ENCODE data around the gene DNAAF3. TPM values are rescaled to one million over a fixed set of nuclear protein-coding genes. Genes with fewer than 3 reads are reported as not detected.
"Not testable (repeated sequence)": the region's sequence is repeated elsewhere in the genome, so short reads cannot be mapped to it uniquely, and the experiment has no call there.

Gene DNAAF3
- total RNA-seq, 1 donor from 2014 or later = 1.5 TPM

- intact Hi-C loops (cut with DNase I) = no loop called here
Observed at GRCh38 chr19:55175117-55175867, 8.9 kb upstream of the DNAAF3 start.

GRCh38 chr19:55174425-55175116, 8.2 kb upstream of the DNAAF3 start:
- H3K4me3 ChIP-seq = no peak overlapping the region
- intact Hi-C loops (cut with DNase I) = no loop called here
- no peak for ATAC-seq
- H3K9me3 ChIP-seq = no peaks in the 10 kb centered on the region
- peaks cover 6% of the 10 kb centered on the region for H3K4me1 ChIP-seq
- H3K27ac ChIP-seq = no peak overlapping the region
- peaks cover 95% of the 10 kb centered on the region for H3K27me3 ChIP-seq
- TF ChIP-seq CTCF (IDR thresholded peaks at IDR 0.05) = no peak
- H3K36me3 ChIP-seq = no peaks in the 10 kb centered on the region
- no peak for DNase-seq

More at GRCh38 chr19:55175117-55175867, 8.9 kb upstream of the DNAAF3 start:
- Histone ChIP-seq H3K9me3 (no peaks in the 10 kb centered on the region), H3K27ac (no peak overlapping the region), H3K4me1 (peaks cover 7% of the 10 kb centered on the region), H3K27me3 (peaks cover 95% of the 10 kb centered on the region), H3K4me3 (no peak overlapping the region), H3K36me3 (no peaks in the 10 kb centered on the region)
- ATAC-seq (no peak), DNase-seq (no peak)
- no peak for TF ChIP-seq CTCF (IDR thresholded peaks at IDR 0.05)

GRCh38 chr19:55173714-55174409, 7.4 kb upstream of the DNAAF3 start:
- Histone ChIP-seq H3K27ac (no peak overlapping the region), H3K4me3 (peak overlapping the region; percentile 37), H3K4me1 (no peaks in the 10 kb centered on the region), H3K9me3 (no peaks in the 10 kb centered on the region), H3K27me3 (peaks cover 95% of the 10 kb centered on the region), H3K36me3 (no peaks in the 10 kb centered on the region)
- DNase-seq (peak; percentile 74), ATAC-seq (peak; percentile 74)
- intact Hi-C loops (cut with DNase I) = no loop called here
- TF ChIP-seq CTCF (IDR thresholded peaks at IDR 0.05) = no peak

GRCh38 chr19:55173186-55173713, 6.8 kb upstream of the DNAAF3 start:
- Histone ChIP-seq H3K4me3 (peak overlapping the region; percentile 37), H3K9me3 (no peaks in the 10 kb centered on the region), H3K36me3 (no peaks in the 10 kb centered on the region), H3K27ac (no peak overlapping the region), H3K27me3 (peaks cover 95% of the 10 kb centered on the region), H3K4me1 (no peaks in the 10 kb centered on the region)
- ATAC-seq = no peak
- no peak for DNase-seq
- TF ChIP-seq CTCF (IDR thresholded peaks at IDR 0.05) = no peak
- intact Hi-C loops (cut with DNase I) = no loop called here

- no peak overlapping the region for H3K27ac ChIP-seq
- intact Hi-C loops (cut with DNase I) = no loop called here
- ATAC-seq = no peak
Observed at GRCh38 chr19:55172741-55173140, 6.3 kb upstream of the DNAAF3 start.

GRCh38 chr19:55172318-55172717, 5.9 kb upstream of the DNAAF3 start:
- DNase-seq; H3K9me3 ChIP-seq; ATAC-seq; H3K4me3 ChIP-seq; intact Hi-C loops (cut with DNase I); H3K36me3 ChIP-seq; H3K4me1 ChIP-seq; H3K27ac ChIP-seq: not testable (repeated sequence)
- peaks cover 92% of the 10 kb centered on the region for H3K27me3 ChIP-seq

More at GRCh38 chr19:55172741-55173140, 6.3 kb upstream of the DNAAF3 start:
- no peaks in the 10 kb centered on the region for H3K36me3 ChIP-seq
- H3K4me1 ChIP-seq = no peaks in the 10 kb centered on the region
- H3K9me3 ChIP-seq = no peaks in the 10 kb centered on the region
- TF ChIP-seq CTCF (IDR thresholded peaks at IDR 0.05) = no peak
- no peak overlapping the region for H3K4me3 ChIP-seq
- no peak for DNase-seq
- peaks cover 93% of the 10 kb centered on the region for H3K27me3 ChIP-seq
